K562 (cell line): ENCODE data around the gene LZTR1. TPM values are rescaled to one million over a fixed set of nuclear protein-coding genes. Genes with fewer than 3 reads are reported as not detected.

ENCODE experiments used
- ARID1B ChIP-seq: fragments of 450-650 bp; IDR thresholded peaks from 2 replicates; pipeline ENCODE4 v1.6.1; 2016; ENCODE audit warnings: antibody characterized with exemption, mild to moderate bottlenecking, inconsistent platforms
- BRD9 ChIP-seq: fragments of 450-650 bp; IDR thresholded peaks from 2 replicates; pipeline ENCODE4 v1.6.1; 2018; ENCODE audit warnings: low read depth; ENCODE audit not compliant: partially characterized antibody
- CEBPB ChIP-seq: fragments of 450-650 bp; IDR thresholded peaks from 2 replicates; pipeline ENCODE4 v1.6.1; 2016; ENCODE audit warnings: missing genetic modification characterization, missing compliant biosample characterization
- HIVEP1 ChIP-seq: fragments of 250-450 bp; sonication (Bioruptor Pico); IDR thresholded peaks from 2 replicates; pipeline ENCODE4 v1.4.0; 2020; ENCODE audit warnings: mild to moderate bottlenecking
- LEF1 ChIP-seq: fragments of 450-650 bp; IDR thresholded peaks from 2 replicates; pipeline ENCODE4 v1.6.1; 2016; ENCODE audit warnings: mild to moderate bottlenecking
- MAFK ChIP-seq: IDR thresholded peaks from 2 replicates; pipeline ENCODE4 v1.6.1; 2011; ENCODE audit warnings: low read length, improper control_type of control experiment
- MIER1 ChIP-seq: fragments of 450-650 bp; IDR thresholded peaks from 2 replicates; pipeline ENCODE4 v1.6.1; 2016; ENCODE audit warnings: antibody characterized with exemption, mild to moderate bottlenecking, low read depth
- POU5F1 ChIP-seq: fragments of 150-350 bp; IDR thresholded peaks from 2 replicates; pipeline ENCODE4 v1.6.1; 2014; ENCODE audit warnings: borderline replicate concordance, low read length, low read depth, mild to moderate bottlenecking; ENCODE audit not compliant: partially characterized antibody
- SRF ChIP-seq, 2 experiments: fragments of 250-450, 450-650 bp in 1 of 2; sonication (Bioruptor Pico) in 1 of 2; sonication (generic) in 1 of 2; formaldehyde crosslinking; IDR thresholded peaks; 2 replicates each; pipeline versions ENCODE4 v1.5.0 to v1.5.1; 2020 to 2022; ENCODE audit warnings: mild to moderate bottlenecking in 1 of 2, missing genetic modification reagents in 1 of 2
- TAF1 ChIP-seq: IDR thresholded peaks from 2 replicates; pipeline ENCODE4 v1.6.1; 2011; ENCODE audit warnings: mild to moderate bottlenecking, low read length, moderate library complexity; ENCODE audit not compliant: insufficient read depth, control insufficient read depth, severe bottlenecking; ENCODE audit errors: extremely low read depth
- TCF7 ChIP-seq: sonication (generic); IDR thresholded peaks from 2 replicates; pipeline ENCODE4 v1.6.1; 2016; ENCODE audit warnings: antibody characterized with exemption, borderline replicate concordance
- TRIM28 ChIP-seq: fragments of 450-650 bp; IDR thresholded peaks from 2 replicates; pipeline ENCODE4 v1.6.1; 2017
- YY1 ChIP-seq, 3 experiments: IDR thresholded peaks; 2 replicates each; pipeline ENCODE4 v1.6.1; 2011; ENCODE audit warnings: low read length in 2 of 3, mild to moderate bottlenecking in 2 of 3, moderate library complexity in 2 of 3, borderline replicate concordance in 1 of 3, control low read depth in 1 of 3, low read depth in 1 of 3; ENCODE audit not compliant: insufficient read depth in 3 of 3, insufficient replicate concordance in 2 of 3, control insufficient read depth in 1 of 3, insufficient read length in 1 of 3; ENCODE audit errors: extremely low read depth in 1 of 3
- polyA plus RNA-seq, 8 experiments: library from polyadenylated mRNA; depleted of rRNA in 4 of 8; stranded (reverse) in 5 of 8; unstranded in 3 of 8; fragments of >200 nt; fragmentation: Nextera tagmentation in 2 of 8; fragmentation: Illumina TruSeq in 1 of 8; extraction: Ambion mirVana in 2 of 8; extraction: Trizol in 1 of 8; gene quantifications; 2 replicates each; pipeline versions ENCODE4 v1.2.1 to v1.2.3, GENCODE V29; 2011 to 2014; ENCODE audit warnings: inconsistent platforms in 1 of 8, missing spikeins in 1 of 8
- total RNA-seq, 7 experiments: library from RNA; depleted of rRNA in 6 of 7; stranded (reverse); fragments of >200 nt in 6 of 7; fragmentation: Illumina TruSeq in 2 of 7; extraction: Trizol in 2 of 7; gene quantifications; 2 replicates each; pipeline versions ENCODE4 v1.2.1 to v1.2.3, GENCODE V29; 2011 to 2021; ENCODE audit warnings: low replicate concordance in 1 of 7
- TF ChIP-seq, protein P1 (sequence below): fragments of 250-450 bp; sonication (Bioruptor Pico); IDR thresholded peaks from 2 replicates; pipeline ENCODE4 v1.5.0; 2021; ENCODE audit warnings: mild to moderate bottlenecking, moderate library complexity
- TF ChIP-seq, protein P2 (sequence below), 2 experiments: fragments of 450-650 bp in 1 of 2; IDR thresholded peaks; 2 replicates each; pipeline ENCODE4 v1.6.1; 2011 to 2017; ENCODE audit warnings: low read depth in 2 of 2, antibody characterized with exemption in 1 of 2, borderline replicate concordance in 1 of 2, low read length in 1 of 2, mild to moderate bottlenecking in 1 of 2, mixed read lengths in 1 of 2; ENCODE audit not compliant: control insufficient read depth in 1 of 2
- TF ChIP-seq, protein P3 (sequence below): fragments of 250-450 bp; sonication (Bioruptor Pico); IDR thresholded peaks from 2 replicates; pipeline ENCODE4 v1.4.0; 2020; ENCODE audit warnings: mild to moderate bottlenecking
- TF ChIP-seq, protein P4 (sequence below), 2 experiments: fragments of 450-650 bp in 1 of 2; sonication (generic) in 1 of 2; formaldehyde crosslinking in 1 of 2; IDR thresholded peaks in 1 of 2; conservative IDR thresholded peaks in 1 of 2; 2 replicates each; pipeline versions ENCODE4 v1.6.1 to v1.8.1; 2016 to 2023; ENCODE audit warnings: mild to moderate bottlenecking in 2 of 2, moderate library complexity in 2 of 2, inconsistent platforms in 1 of 2, missing genetic modification reagents in 1 of 2

Gene LZTR1
- total and polyA plus RNA-seq, 9 of the 15 experiments (the other 6 are each of a cell fraction or from before 2014, with no cell fraction given), result 2.2 to 135 (median 63.0) TPM

DNA sequence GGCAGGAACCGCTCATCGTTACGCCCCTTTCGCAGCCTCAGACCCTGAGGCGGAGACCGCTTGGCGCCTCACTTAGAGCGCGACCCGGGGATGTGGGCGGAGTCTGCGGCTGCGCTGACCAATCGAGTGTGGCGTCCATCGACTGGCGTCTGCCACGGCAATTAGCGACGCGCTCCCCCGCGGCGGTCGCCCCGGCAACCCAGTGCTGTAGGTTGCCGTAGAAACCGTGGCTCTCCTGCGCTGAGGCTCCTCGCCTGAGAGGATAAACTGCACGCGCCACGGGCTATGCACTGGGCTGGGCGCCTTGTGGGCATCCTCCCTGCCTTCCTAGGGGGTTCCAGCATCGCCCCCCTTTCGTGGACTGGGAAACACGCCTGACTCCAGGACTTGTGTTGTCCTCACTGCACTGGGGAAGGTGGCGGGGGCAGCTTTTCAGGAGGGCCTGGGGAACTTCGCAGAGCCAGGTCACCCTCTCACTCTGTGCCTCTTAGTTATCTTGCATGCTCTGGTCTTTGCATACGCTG is 32.2 kb downstream of the LZTR1 start (continued):
- TF ChIP-seq TAF1 (no peak), TRIM28 (no peak), POU5F1 (no peak), SRF (CRISPR knock-in tag; IDR thresholded peaks at IDR 0.05) (0 out of 4 replicates have a peak, but pooled peaks of 1 of the 2 experiments have one; percentile 35), TCF7 (no peak), BRD9 (no peak), YY1 (IDR thresholded peaks at IDR 0.05; ENCODE audit: borderline replicate concordance in 1 of 3, control insufficient read depth in 1 of 3, extremely low read depth in 1 of 3, insufficient read depth in 3 of 3, insufficient read length in 1 of 3, insufficient replicate concordance in 2 of 3, low read depth in 1 of 3, low read length in 2 of 3) (peak in 1 of 3 experiments; percentile 45), HIVEP1 (CRISPR knock-in tag) (peak; percentile 91), MIER1 (no peak), ARID1B (no peak), MAFK (peak; percentile 53), CEBPB (no peak), LEF1 (no peak)
- TF ChIP-seq, protein P1, sequence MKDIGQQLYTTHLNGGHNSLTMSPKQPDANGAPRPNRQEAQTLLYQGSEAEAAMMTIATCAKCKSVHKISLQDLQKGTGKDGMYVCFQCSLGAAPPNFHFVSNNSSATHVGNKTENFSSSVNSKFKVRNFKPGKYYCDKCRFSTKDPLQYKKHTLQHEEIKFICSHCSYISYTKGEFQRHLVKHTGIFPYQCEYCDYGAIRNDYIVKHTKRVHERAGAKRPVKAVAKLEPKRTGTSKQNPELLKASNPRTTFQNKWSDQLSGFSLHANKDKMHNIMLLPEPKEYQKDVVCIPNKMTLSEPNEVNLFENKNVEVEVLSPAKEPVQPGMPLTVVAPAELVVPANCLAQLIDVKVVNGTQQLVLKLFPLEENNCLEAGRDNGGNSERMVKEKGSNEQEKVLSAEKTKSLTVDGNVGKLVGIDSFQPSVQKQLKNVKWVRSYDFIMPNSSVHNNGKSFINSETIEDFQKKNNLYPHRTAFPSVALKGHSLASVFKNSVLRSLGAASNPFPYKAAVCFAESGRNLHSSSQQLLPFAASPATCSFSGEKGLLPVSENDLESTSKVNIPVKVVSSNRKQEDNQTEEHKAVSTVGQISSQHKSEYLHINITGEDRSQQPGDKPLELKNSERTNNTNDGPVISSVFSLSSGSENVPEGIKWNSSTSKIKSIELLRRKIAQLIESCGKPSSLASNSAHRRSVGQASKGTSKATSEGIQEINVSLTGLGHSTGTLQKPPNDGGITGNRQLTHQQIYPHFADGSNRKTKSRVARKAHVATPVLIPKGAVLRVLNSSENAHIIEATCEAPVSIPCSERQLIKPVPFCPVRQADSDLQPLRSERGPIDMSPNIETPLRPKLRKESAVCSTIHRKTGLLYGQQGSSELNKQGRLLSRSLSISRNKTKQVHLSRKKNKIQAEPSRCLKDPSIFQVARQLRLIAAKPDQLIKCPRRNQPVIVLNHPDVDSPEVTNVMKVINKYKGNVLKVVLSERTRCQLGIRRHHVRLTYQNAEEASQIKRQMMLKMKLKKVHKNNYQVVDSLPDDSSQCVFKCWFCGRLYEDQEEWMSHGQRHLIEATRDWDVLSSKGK (CRISPR knock-in tag), result no peak
- TF ChIP-seq, protein P2, sequence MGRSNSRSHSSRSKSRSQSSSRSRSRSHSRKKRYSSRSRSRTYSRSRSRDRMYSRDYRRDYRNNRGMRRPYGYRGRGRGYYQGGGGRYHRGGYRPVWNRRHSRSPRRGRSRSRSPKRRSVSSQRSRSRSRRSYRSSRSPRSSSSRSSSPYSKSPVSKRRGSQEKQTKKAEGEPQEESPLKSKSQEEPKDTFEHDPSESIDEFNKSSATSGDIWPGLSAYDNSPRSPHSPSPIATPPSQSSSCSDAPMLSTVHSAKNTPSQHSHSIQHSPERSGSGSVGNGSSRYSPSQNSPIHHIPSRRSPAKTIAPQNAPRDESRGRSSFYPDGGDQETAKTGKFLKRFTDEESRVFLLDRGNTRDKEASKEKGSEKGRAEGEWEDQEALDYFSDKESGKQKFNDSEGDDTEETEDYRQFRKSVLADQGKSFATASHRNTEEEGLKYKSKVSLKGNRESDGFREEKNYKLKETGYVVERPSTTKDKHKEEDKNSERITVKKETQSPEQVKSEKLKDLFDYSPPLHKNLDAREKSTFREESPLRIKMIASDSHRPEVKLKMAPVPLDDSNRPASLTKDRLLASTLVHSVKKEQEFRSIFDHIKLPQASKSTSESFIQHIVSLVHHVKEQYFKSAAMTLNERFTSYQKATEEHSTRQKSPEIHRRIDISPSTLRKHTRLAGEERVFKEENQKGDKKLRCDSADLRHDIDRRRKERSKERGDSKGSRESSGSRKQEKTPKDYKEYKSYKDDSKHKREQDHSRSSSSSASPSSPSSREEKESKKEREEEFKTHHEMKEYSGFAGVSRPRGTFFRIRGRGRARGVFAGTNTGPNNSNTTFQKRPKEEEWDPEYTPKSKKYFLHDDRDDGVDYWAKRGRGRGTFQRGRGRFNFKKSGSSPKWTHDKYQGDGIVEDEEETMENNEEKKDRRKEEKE (IDR thresholded peaks at IDR 0.05; ENCODE audit: borderline replicate concordance in 1 of 2, control insufficient read depth in 1 of 2, low read depth in 2 of 2, low read length in 1 of 2), result no peak
- TF ChIP-seq, protein P3, sequence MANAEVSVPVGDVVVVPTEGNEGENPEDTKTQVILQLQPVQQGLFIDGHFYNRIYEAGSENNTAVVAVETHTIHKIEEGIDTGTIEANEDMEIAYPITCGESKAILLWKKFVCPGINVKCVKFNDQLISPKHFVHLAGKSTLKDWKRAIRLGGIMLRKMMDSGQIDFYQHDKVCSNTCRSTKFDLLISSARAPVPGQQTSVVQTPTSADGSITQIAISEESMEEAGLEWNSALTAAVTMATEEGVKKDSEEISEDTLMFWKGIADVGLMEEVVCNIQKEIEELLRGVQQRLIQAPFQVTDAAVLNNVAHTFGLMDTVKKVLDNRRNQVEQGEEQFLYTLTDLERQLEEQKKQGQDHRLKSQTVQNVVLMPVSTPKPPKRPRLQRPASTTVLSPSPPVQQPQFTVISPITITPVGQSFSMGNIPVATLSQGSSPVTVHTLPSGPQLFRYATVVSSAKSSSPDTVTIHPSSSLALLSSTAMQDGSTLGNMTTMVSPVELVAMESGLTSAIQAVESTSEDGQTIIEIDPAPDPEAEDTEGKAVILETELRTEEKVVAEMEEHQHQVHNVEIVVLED (CRISPR knock-in tag), result peak; percentile 93
- TF ChIP-seq, protein P4, sequence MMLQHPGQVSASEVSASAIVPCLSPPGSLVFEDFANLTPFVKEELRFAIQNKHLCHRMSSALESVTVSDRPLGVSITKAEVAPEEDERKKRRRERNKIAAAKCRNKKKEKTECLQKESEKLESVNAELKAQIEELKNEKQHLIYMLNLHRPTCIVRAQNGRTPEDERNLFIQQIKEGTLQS (IDR thresholded peaks at IDR 0.05), result no peak
- TF ChIP-seq, protein P4 (CRISPR knock-in tag; conservative IDR thresholded peaks at IDR 0.05), result peak; percentile 91
